SK-N-MC (cell line): ENCODE results near the gene H1-8.

Experiments used
- EZH2 ChIP-seq: fragments of 200-600 bp; sonication (generic); IDR thresholded peaks from one replicate; pipeline ENCODE4 v1.6.1; 2017; ENCODE audit warnings: antibody characterized with exemption
- FOXP2 ChIP-seq: optimal IDR thresholded peaks from 2 replicates; pipeline ENCODE3; 2011; ENCODE audit warnings: mild to moderate bottlenecking, moderate library complexity; ENCODE audit not compliant: insufficient read depth; ENCODE audit errors: extremely low read length, control extremely low read depth
- POLR2AphosphoS5 ChIP-seq: IDR thresholded peaks from 2 replicates; pipeline ENCODE4 v1.6.1; 2012; ENCODE audit warnings: mild to moderate bottlenecking, low read depth, low read length, borderline replicate concordance

- TF ChIP-seq EZH2 (no peak), POLR2AphosphoS5 (no peak), FOXP2 (no peak)
Measured at GRCh38 chr3:129599607-129600006, 56.6 kb downstream of the H1-8 start.
